ENCODE results near the gene DLGAP1. TPM values are rescaled to one million over a fixed set of nuclear protein-coding genes. Genes with fewer than 3 reads are reported as not detected.

Gene DLGAP1
- total and polyA plus RNA-seq, 9 donors = 2.0 to 42.7 (median 3.8) TPM

DNA sequence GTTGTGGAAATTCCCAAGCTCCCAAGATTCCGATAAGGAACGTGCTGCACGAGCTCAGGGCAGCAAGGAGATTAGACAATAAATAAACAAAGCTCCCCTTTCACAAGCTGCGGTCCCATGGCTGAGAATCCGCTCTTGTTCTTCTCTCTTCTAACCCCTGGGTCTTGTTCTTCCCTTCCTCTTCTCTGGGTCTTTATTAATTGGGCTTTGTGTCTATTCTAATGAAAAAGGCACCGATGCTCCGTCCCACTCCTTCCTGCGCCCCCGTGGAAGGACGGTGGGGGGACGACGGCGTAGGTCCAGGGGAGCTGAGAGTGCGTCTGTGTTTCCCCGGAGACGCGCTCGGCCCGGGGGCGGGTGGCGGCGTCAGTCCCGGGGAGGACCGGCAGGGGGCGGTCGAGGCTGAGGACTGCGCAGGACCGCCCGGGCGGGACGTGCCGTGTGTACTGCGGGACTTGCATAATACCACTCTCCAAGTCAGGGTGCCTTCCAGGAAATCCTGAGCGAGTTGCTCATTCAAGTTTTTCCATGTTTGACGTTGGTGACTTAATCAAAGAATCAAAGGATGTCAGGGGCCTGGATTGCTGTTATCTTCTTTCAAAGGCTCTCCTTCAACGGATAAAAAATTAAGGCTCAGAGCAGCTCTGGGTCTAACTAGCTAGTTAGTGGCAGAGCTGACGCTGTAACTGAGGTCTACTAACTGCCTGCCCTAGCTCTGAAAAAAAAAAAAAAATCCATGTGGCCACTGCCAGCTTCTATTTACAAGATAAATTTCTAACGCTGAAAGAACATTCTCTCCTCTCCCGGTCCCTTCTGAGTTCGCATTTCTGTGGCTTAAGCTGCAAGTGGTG is 683.8 kb downstream of the DLGAP1 start:
- Histone ChIP-seq H3K4me3 (peak overlapping the region; percentile 20), H3K27me3 (no peaks in the 10 kb centered on the region), H3K4me1 (ENCODE audit: insufficient read depth) (no peaks in the 10 kb centered on the region), H3K9me3 (no peaks in the 10 kb centered on the region), H3K36me3 (no peaks in the 10 kb centered on the region), H3K27ac (no peak overlapping the region)
- intact Hi-C loops (cut with DNase I) = loop anchor here in 1 of 4 donors (10.0 kb wide), 1 partner anchor 223 kb away; no protein-coding TSS in a partner anchor
- TF ChIP-seq, protein P1, sequence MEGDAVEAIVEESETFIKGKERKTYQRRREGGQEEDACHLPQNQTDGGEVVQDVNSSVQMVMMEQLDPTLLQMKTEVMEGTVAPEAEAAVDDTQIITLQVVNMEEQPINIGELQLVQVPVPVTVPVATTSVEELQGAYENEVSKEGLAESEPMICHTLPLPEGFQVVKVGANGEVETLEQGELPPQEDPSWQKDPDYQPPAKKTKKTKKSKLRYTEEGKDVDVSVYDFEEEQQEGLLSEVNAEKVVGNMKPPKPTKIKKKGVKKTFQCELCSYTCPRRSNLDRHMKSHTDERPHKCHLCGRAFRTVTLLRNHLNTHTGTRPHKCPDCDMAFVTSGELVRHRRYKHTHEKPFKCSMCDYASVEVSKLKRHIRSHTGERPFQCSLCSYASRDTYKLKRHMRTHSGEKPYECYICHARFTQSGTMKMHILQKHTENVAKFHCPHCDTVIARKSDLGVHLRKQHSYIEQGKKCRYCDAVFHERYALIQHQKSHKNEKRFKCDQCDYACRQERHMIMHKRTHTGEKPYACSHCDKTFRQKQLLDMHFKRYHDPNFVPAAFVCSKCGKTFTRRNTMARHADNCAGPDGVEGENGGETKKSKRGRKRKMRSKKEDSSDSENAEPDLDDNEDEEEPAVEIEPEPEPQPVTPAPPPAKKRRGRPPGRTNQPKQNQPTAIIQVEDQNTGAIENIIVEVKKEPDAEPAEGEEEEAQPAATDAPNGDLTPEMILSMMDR (IDR thresholded peaks at IDR 0.05) = peak; percentile 56 to 93 (median 72)
- no peak for TF ChIP-seq EP300 (IDR thresholded peaks at IDR 0.05)
- DNase-seq = peak; percentile 64 to 90 (median 88)
- WGBS, 3 donors = 0 to 1% (median 1%) methylated on average over 40 of the region's 40 CpGs

DNA sequence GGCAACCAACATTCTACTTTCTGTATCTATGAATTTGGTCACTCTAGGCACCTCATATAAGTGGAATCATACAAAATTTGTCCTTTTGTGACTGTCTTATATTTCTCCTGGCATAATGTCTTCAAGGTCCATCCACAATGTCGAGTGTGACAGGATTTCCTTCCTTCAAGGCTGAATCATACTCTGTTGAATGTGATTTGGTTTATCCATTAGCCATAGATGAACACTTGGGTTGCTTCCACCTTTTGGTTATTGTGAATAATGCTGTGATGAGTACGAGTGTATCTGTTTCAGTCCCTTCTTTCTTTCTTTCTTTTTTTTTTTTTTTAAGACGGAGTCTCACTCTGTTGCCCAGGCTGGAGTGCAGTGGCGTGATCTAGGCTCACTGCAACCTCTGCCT is 693.8 kb downstream of the DLGAP1 start:
- no peak overlapping the region for H3K4me3 ChIP-seq
- no peak for DNase-seq
- H3K4me1 ChIP-seq (ENCODE audit: insufficient read depth) = no peaks in the 10 kb centered on the region
- no peaks in the 10 kb centered on the region for H3K36me3 ChIP-seq
- H3K27me3 ChIP-seq = no peaks in the 10 kb centered on the region
- no peak overlapping the region for H3K27ac ChIP-seq
- intact Hi-C loops (cut with DNase I) = no loop called here
- WGBS, 3 donors = 81 to 85% (median 81%) methylated on average over 4 of the region's 4 CpGs
- no peak for TF ChIP-seq POLR2A (IDR thresholded peaks at IDR 0.05)
- TF ChIP-seq, protein P1 (IDR thresholded peaks at IDR 0.05) = no peak
- TF ChIP-seq EP300 (IDR thresholded peaks at IDR 0.05) = no peak
- no peaks in the 10 kb centered on the region for H3K9me3 ChIP-seq

DNA sequence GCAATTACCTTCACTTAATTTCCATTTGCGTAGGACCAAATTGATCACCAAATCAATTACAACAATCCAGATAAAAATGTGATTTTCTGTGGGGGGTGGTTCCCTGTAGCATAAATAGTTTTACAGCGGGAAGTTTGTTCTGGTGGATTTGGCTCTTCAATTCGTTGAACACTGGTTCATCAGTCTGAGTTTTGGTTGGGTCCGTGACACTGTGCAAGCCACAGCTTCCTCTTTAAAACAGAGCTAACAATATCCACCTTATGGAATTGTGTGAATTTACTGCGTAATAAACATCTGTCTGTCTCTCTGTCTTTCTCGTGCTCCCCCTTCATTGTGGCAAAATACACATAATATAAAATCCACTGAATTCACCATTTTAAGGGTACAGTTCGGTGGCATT is 694.4 kb downstream of the DLGAP1 start:
- no peak overlapping the region for H3K27ac ChIP-seq
- intact Hi-C loops (cut with DNase I) = no loop called here
- no peaks in the 10 kb centered on the region for H3K9me3 ChIP-seq
- WGBS, 3 donors = 89 to 94% (median 92%) methylated on average over 7 of the region's 7 CpGs
- no peaks in the 10 kb centered on the region for H3K4me1 ChIP-seq (ENCODE audit: insufficient read depth)
- DNase-seq = no peak
- H3K4me3 ChIP-seq = no peak overlapping the region
- TF ChIP-seq EP300 (IDR thresholded peaks at IDR 0.05) = no peak
- no peak for TF ChIP-seq POLR2A (IDR thresholded peaks at IDR 0.05)
- H3K27me3 ChIP-seq = no peaks in the 10 kb centered on the region
- no peaks in the 10 kb centered on the region for H3K36me3 ChIP-seq

DNA sequence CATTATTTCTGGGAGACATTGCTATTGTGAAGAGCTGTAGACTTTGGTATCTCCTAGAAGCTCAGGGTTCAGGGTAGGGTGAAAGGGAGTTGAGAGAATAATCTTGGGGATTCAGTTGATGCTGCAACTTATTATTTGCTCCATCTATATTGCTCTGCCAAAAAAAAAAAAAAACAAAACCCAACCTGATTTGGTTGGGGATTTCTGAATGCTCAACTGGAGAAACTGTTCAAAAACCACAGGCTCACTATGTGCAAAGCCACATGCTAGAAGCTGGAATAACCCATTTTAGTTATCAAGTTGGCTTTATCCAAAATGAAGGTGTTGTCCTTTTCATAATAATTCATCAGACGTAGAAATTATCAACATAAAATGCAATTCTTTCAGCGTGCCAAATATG is 696.0 kb downstream of the DLGAP1 start:
- Histone ChIP-seq H3K4me1 (ENCODE audit: insufficient read depth) (no peaks in the 10 kb centered on the region), H3K36me3 (no peaks in the 10 kb centered on the region), H3K27ac (no peak overlapping the region), H3K4me3 (no peak overlapping the region), H3K9me3 (no peaks in the 10 kb centered on the region), H3K27me3 (no peaks in the 10 kb centered on the region)
- intact Hi-C loops (cut with DNase I) = no loop called here
- 68 to 73% (median 71%) methylated on average over 2 of the region's 2 CpGs for WGBS, 3 donors
- no peak for DNase-seq
- TF ChIP-seq EP300 (IDR thresholded peaks at IDR 0.05) (no peak), POLR2A (IDR thresholded peaks at IDR 0.05) (no peak)
- TF ChIP-seq, protein P1 (IDR thresholded peaks at IDR 0.05) = no peak

DNA sequence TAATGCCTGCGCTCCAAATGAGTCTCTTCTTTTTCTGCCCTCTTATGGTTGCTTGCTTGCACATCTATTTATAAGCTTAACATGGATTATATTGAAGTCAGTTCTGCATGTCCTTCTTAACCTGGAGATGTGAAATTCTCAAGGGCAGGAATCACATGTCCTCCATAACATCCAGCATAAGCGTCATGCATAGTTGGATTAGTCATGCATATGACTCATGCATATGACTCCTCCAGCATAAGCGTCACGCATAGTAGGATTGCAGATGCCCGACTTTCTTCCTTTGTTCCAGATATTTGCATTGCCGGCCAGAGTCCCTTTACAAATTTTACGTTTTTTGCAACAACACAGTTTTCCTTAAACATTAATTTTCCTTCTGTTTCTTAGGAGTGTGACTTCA is 696.6 kb downstream of the DLGAP1 start:
- no peak overlapping the region for H3K4me3 ChIP-seq
- intact Hi-C loops (cut with DNase I) = no loop called here
- no peak for DNase-seq
- no peaks in the 10 kb centered on the region for H3K27me3 ChIP-seq
- no peaks in the 10 kb centered on the region for H3K4me1 ChIP-seq (ENCODE audit: insufficient read depth)
- no peak overlapping the region for H3K27ac ChIP-seq
- TF ChIP-seq, protein P1 (IDR thresholded peaks at IDR 0.05) = no peak
- TF ChIP-seq POLR2A (IDR thresholded peaks at IDR 0.05) (no peak), EP300 (IDR thresholded peaks at IDR 0.05) (no peak)
- H3K36me3 ChIP-seq = no peaks in the 10 kb centered on the region
- 86 to 93% (median 92%) methylated on average over 7 of the region's 7 CpGs for WGBS, 3 donors
- H3K9me3 ChIP-seq = no peaks in the 10 kb centered on the region
